MM.1S (cell line): Measurements from ENCODE around the gene RELL1.

ENCODE experiments used
- DNase-seq: peaks from one replicate; pipeline ENCODE4 v3.0.0-alpha.2; 2015
- H2AFZ ChIP-seq: fragments of 300-600 bp; sonication (generic); 2 replicates; pipeline ENCODE4 v1.6.0; 2016; ENCODE audit warnings: antibody characterized with exemption, low read length
- H3F3A ChIP-seq: fragments of 300-600 bp; sonication (generic); 2 replicates; pipeline ENCODE4 v1.6.1; 2016; ENCODE audit warnings: mild to moderate bottlenecking, antibody characterized with exemption, low read length, moderate library complexity, mixed read lengths; ENCODE audit not compliant: insufficient read depth
- H3K27ac ChIP-seq: fragments of 300-600 bp; sonication (generic); 2 replicates; pipeline ENCODE4 v1.5.1; 2016; ENCODE audit warnings: mild to moderate bottlenecking, low read length
- H3K27me3 ChIP-seq: fragments of 300-600 bp; sonication (generic); replicated peaks from 2 replicates; pipeline ENCODE4 v1.6.0; 2016; ENCODE audit warnings: low read length; ENCODE audit not compliant: insufficient read depth
- H3K36me3 ChIP-seq: fragments of 300-600 bp; sonication (generic); replicated peaks from 2 replicates; pipeline ENCODE4 v1.6.1; 2016; ENCODE audit warnings: mild to moderate bottlenecking, low read length, mixed read lengths; ENCODE audit not compliant: insufficient read depth
- H3K4me1 ChIP-seq: fragments of 300-600 bp; sonication (generic); 2 replicates; pipeline ENCODE4 v1.6.1; 2016; ENCODE audit warnings: low read length, mixed read lengths
- H3K4me2 ChIP-seq: fragments of 300-600 bp; sonication (generic); 2 replicates; pipeline ENCODE4 v1.6.0; 2016; ENCODE audit warnings: low read depth, low read length
- H3K4me3 ChIP-seq: fragments of 300-600 bp; sonication (generic); 2 replicates; pipeline ENCODE4 v1.5.1; 2016; ENCODE audit warnings: low read length, mixed read lengths
- H3K79me2 ChIP-seq: fragments of 300-600 bp; sonication (generic); 2 replicates; pipeline ENCODE4 v1.6.1; 2016; ENCODE audit warnings: mixed run types, low read length, mixed read lengths
- H3K9ac ChIP-seq: fragments of 300-600 bp; sonication (generic); 2 replicates; pipeline ENCODE4 v1.6.1; 2016; ENCODE audit warnings: low read length, mixed read lengths
- H3K9me2 ChIP-seq: fragments of 300-600 bp; sonication (generic); replicated peaks from 2 replicates; pipeline ENCODE4 v1.6.1; 2016; ENCODE audit warnings: mild to moderate bottlenecking, low read length, mixed read lengths; ENCODE audit not compliant: insufficient read depth
- H3K9me3 ChIP-seq: fragments of 300-600 bp; sonication (generic); replicated peaks from 2 replicates; pipeline ENCODE4 v1.6.1; 2016; ENCODE audit warnings: mild to moderate bottlenecking, low read length, mixed read lengths; ENCODE audit not compliant: insufficient read depth
- H4K20me1 ChIP-seq: fragments of 300-600 bp; sonication (generic); 2 replicates; pipeline ENCODE4 v1.6.1; 2016; ENCODE audit warnings: mild to moderate bottlenecking, low read length, moderate library complexity, mixed read lengths; ENCODE audit not compliant: insufficient read depth
- CTCF ChIP-seq: fragments of 300-600 bp; sonication (generic); IDR thresholded peaks from 2 replicates; pipeline ENCODE4 v1.5.1; 2016; ENCODE audit warnings: antibody characterized with exemption, low read length, mixed read lengths
- EZH2 ChIP-seq: fragments of 300-600 bp; sonication (generic); optimal IDR thresholded peaks from 2 replicates; pipeline ENCODE3; 2017; ENCODE audit warnings: low read depth, mild to moderate bottlenecking, antibody characterized with exemption, low read length, mixed read lengths
- EZH2phosphoT487 ChIP-seq: fragments of 300-600 bp; sonication (generic); IDR thresholded peaks from 2 replicates; pipeline ENCODE4 v1.6.1; 2018; ENCODE audit warnings: antibody characterized with exemption, low read length

RELL1 gene

GRCh38 chr4:37639551-37640285 lies 46.5 kb downstream of the RELL1 start:
- H3F3A ChIP-seq = no peaks in the 10 kb centered on the region
- 0 out of 2 replicates have a peak, but pooled peaks cover 2% of the 10 kb centered on the region for H3K4me1 ChIP-seq
- no peak overlapping the region for H3K4me2 ChIP-seq
- no peaks in the 10 kb centered on the region for H3K27me3 ChIP-seq
- H3K4me3 ChIP-seq = no peak overlapping the region
- DNase-seq = no peak
- no peaks in the 10 kb centered on the region for H3K9me2 ChIP-seq
- H3K9me3 ChIP-seq = no peaks in the 10 kb centered on the region
- no peaks in the 10 kb centered on the region; the same call in 1 of the 2 replicates for H3K36me3 ChIP-seq
- H2AFZ ChIP-seq = no peak overlapping the region
- no peak for TF ChIP-seq EZH2phosphoT487
- no peak for TF ChIP-seq EZH2
- TF ChIP-seq CTCF = no peak
- H3K9ac ChIP-seq = no peak overlapping the region
- H4K20me1 ChIP-seq = no peaks in the 10 kb centered on the region
- H3K79me2 ChIP-seq = no peaks in the 10 kb centered on the region
- no peak overlapping the region for H3K27ac ChIP-seq

- no peak overlapping the region for H3K9ac ChIP-seq
- no peaks in the 10 kb centered on the region for H3K9me3 ChIP-seq
- H3K9me2 ChIP-seq = no peaks in the 10 kb centered on the region
- no peaks in the 10 kb centered on the region for H3F3A ChIP-seq
- TF ChIP-seq EZH2phosphoT487 (no peak), EZH2 (no peak), CTCF (no peak)
- no peaks in the 10 kb centered on the region for H3K79me2 ChIP-seq
- DNase-seq = no peak
- no peak overlapping the region for H2AFZ ChIP-seq
- no peaks in the 10 kb centered on the region for H4K20me1 ChIP-seq
- no peaks in the 10 kb centered on the region for H3K27me3 ChIP-seq
- no peak overlapping the region for H3K27ac ChIP-seq
- H3K36me3 ChIP-seq = no peaks in the 10 kb centered on the region; the same call in 1 of the 2 replicates
- no peaks in the 10 kb centered on the region for H3K4me1 ChIP-seq
- H3K4me2 ChIP-seq = no peak overlapping the region
- no peak overlapping the region for H3K4me3 ChIP-seq
Observed at GRCh38 chr4:37635155-37635554, 51.0 kb downstream of the RELL1 start.

GRCh38 chr4:37634180-37634579 lies 52.0 kb downstream of the RELL1 start:
- Histone ChIP-seq H3K79me2 (no peaks in the 10 kb centered on the region), H3K9me3 (no peaks in the 10 kb centered on the region), H3K4me1 (no peaks in the 10 kb centered on the region), H3K27me3 (no peaks in the 10 kb centered on the region), H3K9ac (no peak overlapping the region), H3K27ac (no peak overlapping the region), H3K9me2 (no peaks in the 10 kb centered on the region), H3K4me3 (no peak overlapping the region), H3K36me3 (no peaks in the 10 kb centered on the region), H3K4me2 (no peak overlapping the region), H2AFZ (no peak overlapping the region), H3F3A (no peaks in the 10 kb centered on the region), H4K20me1 (no peaks in the 10 kb centered on the region)
- no peak for DNase-seq
- TF ChIP-seq EZH2 = no peak
- no peak for TF ChIP-seq CTCF
- no peak for TF ChIP-seq EZH2phosphoT487
